ENCODE results near the gene RTN4IP1. TPM values are rescaled to one million over a fixed set of nuclear protein-coding genes. Genes with fewer than 3 reads are reported as not detected.
"Not testable (repeated sequence)": the region's sequence is repeated elsewhere in the genome, so short reads cannot be mapped to it uniquely, and the experiment has no call there.

The RTN4IP1 gene
- total RNA-seq, 1 donor: 2.9 TPM

GRCh38 chr6:106637717-106638341, 8.5 kb upstream of the RTN4IP1 start:
- Histone ChIP-seq H3K4me1 (ENCODE audit: insufficient read depth, low read length) (peaks cover 36% of the 10 kb centered on the region), H3K4me3 (ENCODE audit: low read length) (no peak overlapping the region), H3K9me3 (ENCODE audit: low read depth, low read length) (no peaks in the 10 kb centered on the region), H3K27me3 (ENCODE audit: insufficient read depth, low read length) (no peaks in the 10 kb centered on the region)

GRCh38 chr6:106637051-106637716, 7.9 kb upstream of the RTN4IP1 start:
- Histone ChIP-seq H3K9me3 (ENCODE audit: low read depth, low read length) (no peaks in the 10 kb centered on the region), H3K27me3 (ENCODE audit: insufficient read depth, low read length) (no peaks in the 10 kb centered on the region), H3K4me3 (ENCODE audit: low read length) (no peak overlapping the region)

GRCh38 chr6:106634565-106634964, 5.3 kb upstream of the RTN4IP1 start:
- no peaks in the 10 kb centered on the region for H3K27me3 ChIP-seq (ENCODE audit: insufficient read depth, low read length)
- peaks cover 44% of the 10 kb centered on the region for H3K4me1 ChIP-seq (ENCODE audit: insufficient read depth, low read length)
- no peaks in the 10 kb centered on the region for H3K9me3 ChIP-seq (ENCODE audit: low read depth, low read length)
- H3K4me3 ChIP-seq (ENCODE audit: low read length): no peak overlapping the region

More at GRCh38 chr6:106637051-106637716, 7.9 kb upstream of the RTN4IP1 start:
- H3K4me1 ChIP-seq (ENCODE audit: insufficient read depth, low read length): peaks cover 36% of the 10 kb centered on the region

GRCh38 chr6:106631346-106631745, 2.0 kb upstream of the RTN4IP1 start:
- H3K4me3 ChIP-seq (ENCODE audit: low read length): no peak overlapping the region
- H3K4me1 ChIP-seq (ENCODE audit: insufficient read depth, low read length): peaks cover 27% of the 10 kb centered on the region
- H3K27me3 ChIP-seq (ENCODE audit: insufficient read depth, low read length): no peaks in the 10 kb centered on the region
- H3K9me3 ChIP-seq (ENCODE audit: low read depth, low read length): no peaks in the 10 kb centered on the region

- no peaks in the 10 kb centered on the region for H3K27me3 ChIP-seq (ENCODE audit: insufficient read depth, low read length)
- no peaks in the 10 kb centered on the region for H3K9me3 ChIP-seq (ENCODE audit: low read depth, low read length)
- H3K4me3 ChIP-seq (ENCODE audit: low read length): peak overlapping the region; percentile 74
These were observed 1.1 kb upstream of the RTN4IP1 start for GRCh38 chr6:106630366-106630765.

GRCh38 chr6:106629859-106630163, 513 bp upstream of the RTN4IP1 start:
- H3K27me3 ChIP-seq (ENCODE audit: insufficient read depth, low read length): no peaks in the 10 kb centered on the region
- H3K4me3 ChIP-seq (ENCODE audit: low read length): peak overlapping the region; percentile 74
- H3K9me3 ChIP-seq (ENCODE audit: low read depth, low read length): no peaks in the 10 kb centered on the region
- H3K4me1 ChIP-seq (ENCODE audit: insufficient read depth, low read length): peaks cover 22% of the 10 kb centered on the region

More at GRCh38 chr6:106630366-106630765, 1.1 kb upstream of the RTN4IP1 start:
- peaks cover 22% of the 10 kb centered on the region for H3K4me1 ChIP-seq (ENCODE audit: insufficient read depth, low read length)

GRCh38 chr6:106628658-106629102, 618 bp downstream of the RTN4IP1 start:
- H3K4me3 ChIP-seq (ENCODE audit: low read length): peak overlapping the region; percentile 74
- no peaks in the 10 kb centered on the region for H3K9me3 ChIP-seq (ENCODE audit: low read depth, low read length)
- peaks cover 22% of the 10 kb centered on the region for H3K4me1 ChIP-seq (ENCODE audit: insufficient read depth, low read length)

GRCh38 chr6:106627760-106628159, 1.5 kb downstream of the RTN4IP1 start:
- not testable (repeated sequence) for H3K9me3 ChIP-seq (ENCODE audit: low read depth, low read length); H3K27me3 ChIP-seq (ENCODE audit: insufficient read depth, low read length); H3K4me3 ChIP-seq (ENCODE audit: low read length)
- H3K4me1 ChIP-seq (ENCODE audit: insufficient read depth, low read length): peaks cover 22% of the 10 kb centered on the region

More at GRCh38 chr6:106628658-106629102, 618 bp downstream of the RTN4IP1 start:
- no peaks in the 10 kb centered on the region for H3K27me3 ChIP-seq (ENCODE audit: insufficient read depth, low read length)

- peaks cover 22% of the 10 kb centered on the region for H3K4me1 ChIP-seq (ENCODE audit: insufficient read depth, low read length)
- H3K4me3 ChIP-seq (ENCODE audit: low read length): no peak overlapping the region
- no peaks in the 10 kb centered on the region for H3K27me3 ChIP-seq (ENCODE audit: insufficient read depth, low read length)
- H3K9me3 ChIP-seq (ENCODE audit: low read depth, low read length): no peaks in the 10 kb centered on the region
These were observed 2.8 kb downstream of the RTN4IP1 start for GRCh38 chr6:106626485-106626884.

GRCh38 chr6:106623039-106623438, 6.3 kb downstream of the RTN4IP1 start:
- no peak overlapping the region for H3K4me3 ChIP-seq (ENCODE audit: low read length)
- peaks cover under 1% of the 10 kb centered on the region for H3K4me1 ChIP-seq (ENCODE audit: insufficient read depth, low read length)
- H3K9me3 ChIP-seq (ENCODE audit: low read depth, low read length): no peaks in the 10 kb centered on the region
- H3K27me3 ChIP-seq (ENCODE audit: insufficient read depth, low read length): no peaks in the 10 kb centered on the region

- no peaks in the 10 kb centered on the region for H3K4me1 ChIP-seq (ENCODE audit: insufficient read depth, low read length)
- no peaks in the 10 kb centered on the region for H3K27me3 ChIP-seq (ENCODE audit: insufficient read depth, low read length)
- H3K9me3 ChIP-seq (ENCODE audit: low read depth, low read length): no peaks in the 10 kb centered on the region
- H3K4me3 ChIP-seq (ENCODE audit: low read length): no peak overlapping the region
These were observed 6.9 kb downstream of the RTN4IP1 start for GRCh38 chr6:106622412-106622811.

- no peak overlapping the region for H3K4me3 ChIP-seq (ENCODE audit: low read length)
- H3K27me3 ChIP-seq (ENCODE audit: insufficient read depth, low read length): no peaks in the 10 kb centered on the region
- no peaks in the 10 kb centered on the region for H3K4me1 ChIP-seq (ENCODE audit: insufficient read depth, low read length)
- H3K9me3 ChIP-seq (ENCODE audit: low read depth, low read length): no peaks in the 10 kb centered on the region
These were observed 8.2 kb downstream of the RTN4IP1 start for GRCh38 chr6:106620931-106621672.

- no peak overlapping the region for H3K4me3 ChIP-seq (ENCODE audit: low read length)
- H3K9me3 ChIP-seq (ENCODE audit: low read depth, low read length): no peaks in the 10 kb centered on the region
- no peaks in the 10 kb centered on the region for H3K27me3 ChIP-seq (ENCODE audit: insufficient read depth, low read length)
- no peaks in the 10 kb centered on the region for H3K4me1 ChIP-seq (ENCODE audit: insufficient read depth, low read length)
These were observed 10.1 kb downstream of the RTN4IP1 start for GRCh38 chr6:106619223-106619622.

- Histone ChIP-seq H3K4me3 (ENCODE audit: low read length) (no peak overlapping the region), H3K9me3 (ENCODE audit: low read depth, low read length) (no peaks in the 10 kb centered on the region), H3K4me1 (ENCODE audit: insufficient read depth, low read length) (no peaks in the 10 kb centered on the region), H3K27me3 (ENCODE audit: insufficient read depth, low read length) (no peaks in the 10 kb centered on the region)
These were observed 11.0 kb downstream of the RTN4IP1 start for GRCh38 chr6:106618324-106618723.

- H3K9me3 ChIP-seq (ENCODE audit: low read depth, low read length): no peaks in the 10 kb centered on the region
- H3K4me3 ChIP-seq (ENCODE audit: low read length): no peak overlapping the region
- no peaks in the 10 kb centered on the region for H3K27me3 ChIP-seq (ENCODE audit: insufficient read depth, low read length)
- H3K4me1 ChIP-seq (ENCODE audit: insufficient read depth, low read length): no peaks in the 10 kb centered on the region
These were observed 11.4 kb downstream of the RTN4IP1 start for GRCh38 chr6:106617857-106618256.

Measured in mononuclear cell (primary cell).